ENCODE data around the gene LRRTM4. TPM values are rescaled to one million over a fixed set of nuclear protein-coding genes. Genes with fewer than 3 reads are reported as not detected.

LRRTM4 gene
- total and polyA plus RNA-seq, 2 experiments from 2014 or later = 4.5 to 15.4 TPM

GRCh38 chr2:76730021-76730420, 792.2 kb downstream of the LRRTM4 start:
- Histone ChIP-seq H3K4me1 (ENCODE audit: insufficient read depth) (0 out of 2 replicates have a peak, but pooled peaks cover 3% of the 10 kb centered on the region), H4K20me1 (replicated peaks; ENCODE audit: insufficient read depth) (no peaks in the 10 kb centered on the region), H3F3A (replicated peaks; ENCODE audit: low read depth) (no peaks in the 10 kb centered on the region), H2AFZ (no peak overlapping the region), H3K4me2 (no peak overlapping the region), H3K27me3 (ENCODE audit: insufficient read depth) (no peaks in the 10 kb centered on the region), H3K36me3 (ENCODE audit: insufficient read depth) (no peaks in the 10 kb centered on the region), H3K79me2 (replicated peaks; ENCODE audit: insufficient read depth) (no peaks in the 10 kb centered on the region), H3K9me2 (ENCODE audit: insufficient read depth) (0 out of 2 replicates have a peak, but pooled peaks cover 6% of the 10 kb centered on the region), H3K27ac (ENCODE audit: low read depth) (no peak overlapping the region), H3K4me3 (no peak overlapping the region)
- Mint-ChIP-seq H3K27ac (no peak overlapping the region), H3K4me1 (no peaks in the 10 kb centered on the region), H3K36me3 (ENCODE audit: low read depth) (peaks cover 10% of the 10 kb centered on the region), H3K9me3 (peaks cover 22% of the 10 kb centered on the region), H3K27me3 (ENCODE audit: insufficient read depth, low read depth, poor library complexity) (no peaks in the 10 kb centered on the region), H3K4me3 (no peak overlapping the region)
- ATAC-seq (no peak), DNase-seq (ENCODE audit: low spot score) (no peak)
- no peak for TF ChIP-seq CTCF (conservative IDR thresholded peaks at IDR 0.05; ENCODE audit: low read depth in 2 of 2)
- no peak for TF ChIP-seq ETS1 (IDR thresholded peaks at IDR 0.05)
- no peak for TF ChIP-seq EZH2 (IDR thresholded peaks at IDR 0.05; ENCODE audit: low read depth, unreplicated experiment)
- TF ChIP-seq NANOG (IDR thresholded peaks at IDR 0.05; ENCODE audit: borderline replicate concordance) = no peak
- no peak for TF ChIP-seq JUNB (IDR thresholded peaks at IDR 0.05; ENCODE audit: unreplicated experiment)
- TF ChIP-seq ZNF114 (CRISPR knock-in tag; IDR thresholded peaks at IDR 0.05) = no peak
- TF ChIP-seq, protein P1, sequence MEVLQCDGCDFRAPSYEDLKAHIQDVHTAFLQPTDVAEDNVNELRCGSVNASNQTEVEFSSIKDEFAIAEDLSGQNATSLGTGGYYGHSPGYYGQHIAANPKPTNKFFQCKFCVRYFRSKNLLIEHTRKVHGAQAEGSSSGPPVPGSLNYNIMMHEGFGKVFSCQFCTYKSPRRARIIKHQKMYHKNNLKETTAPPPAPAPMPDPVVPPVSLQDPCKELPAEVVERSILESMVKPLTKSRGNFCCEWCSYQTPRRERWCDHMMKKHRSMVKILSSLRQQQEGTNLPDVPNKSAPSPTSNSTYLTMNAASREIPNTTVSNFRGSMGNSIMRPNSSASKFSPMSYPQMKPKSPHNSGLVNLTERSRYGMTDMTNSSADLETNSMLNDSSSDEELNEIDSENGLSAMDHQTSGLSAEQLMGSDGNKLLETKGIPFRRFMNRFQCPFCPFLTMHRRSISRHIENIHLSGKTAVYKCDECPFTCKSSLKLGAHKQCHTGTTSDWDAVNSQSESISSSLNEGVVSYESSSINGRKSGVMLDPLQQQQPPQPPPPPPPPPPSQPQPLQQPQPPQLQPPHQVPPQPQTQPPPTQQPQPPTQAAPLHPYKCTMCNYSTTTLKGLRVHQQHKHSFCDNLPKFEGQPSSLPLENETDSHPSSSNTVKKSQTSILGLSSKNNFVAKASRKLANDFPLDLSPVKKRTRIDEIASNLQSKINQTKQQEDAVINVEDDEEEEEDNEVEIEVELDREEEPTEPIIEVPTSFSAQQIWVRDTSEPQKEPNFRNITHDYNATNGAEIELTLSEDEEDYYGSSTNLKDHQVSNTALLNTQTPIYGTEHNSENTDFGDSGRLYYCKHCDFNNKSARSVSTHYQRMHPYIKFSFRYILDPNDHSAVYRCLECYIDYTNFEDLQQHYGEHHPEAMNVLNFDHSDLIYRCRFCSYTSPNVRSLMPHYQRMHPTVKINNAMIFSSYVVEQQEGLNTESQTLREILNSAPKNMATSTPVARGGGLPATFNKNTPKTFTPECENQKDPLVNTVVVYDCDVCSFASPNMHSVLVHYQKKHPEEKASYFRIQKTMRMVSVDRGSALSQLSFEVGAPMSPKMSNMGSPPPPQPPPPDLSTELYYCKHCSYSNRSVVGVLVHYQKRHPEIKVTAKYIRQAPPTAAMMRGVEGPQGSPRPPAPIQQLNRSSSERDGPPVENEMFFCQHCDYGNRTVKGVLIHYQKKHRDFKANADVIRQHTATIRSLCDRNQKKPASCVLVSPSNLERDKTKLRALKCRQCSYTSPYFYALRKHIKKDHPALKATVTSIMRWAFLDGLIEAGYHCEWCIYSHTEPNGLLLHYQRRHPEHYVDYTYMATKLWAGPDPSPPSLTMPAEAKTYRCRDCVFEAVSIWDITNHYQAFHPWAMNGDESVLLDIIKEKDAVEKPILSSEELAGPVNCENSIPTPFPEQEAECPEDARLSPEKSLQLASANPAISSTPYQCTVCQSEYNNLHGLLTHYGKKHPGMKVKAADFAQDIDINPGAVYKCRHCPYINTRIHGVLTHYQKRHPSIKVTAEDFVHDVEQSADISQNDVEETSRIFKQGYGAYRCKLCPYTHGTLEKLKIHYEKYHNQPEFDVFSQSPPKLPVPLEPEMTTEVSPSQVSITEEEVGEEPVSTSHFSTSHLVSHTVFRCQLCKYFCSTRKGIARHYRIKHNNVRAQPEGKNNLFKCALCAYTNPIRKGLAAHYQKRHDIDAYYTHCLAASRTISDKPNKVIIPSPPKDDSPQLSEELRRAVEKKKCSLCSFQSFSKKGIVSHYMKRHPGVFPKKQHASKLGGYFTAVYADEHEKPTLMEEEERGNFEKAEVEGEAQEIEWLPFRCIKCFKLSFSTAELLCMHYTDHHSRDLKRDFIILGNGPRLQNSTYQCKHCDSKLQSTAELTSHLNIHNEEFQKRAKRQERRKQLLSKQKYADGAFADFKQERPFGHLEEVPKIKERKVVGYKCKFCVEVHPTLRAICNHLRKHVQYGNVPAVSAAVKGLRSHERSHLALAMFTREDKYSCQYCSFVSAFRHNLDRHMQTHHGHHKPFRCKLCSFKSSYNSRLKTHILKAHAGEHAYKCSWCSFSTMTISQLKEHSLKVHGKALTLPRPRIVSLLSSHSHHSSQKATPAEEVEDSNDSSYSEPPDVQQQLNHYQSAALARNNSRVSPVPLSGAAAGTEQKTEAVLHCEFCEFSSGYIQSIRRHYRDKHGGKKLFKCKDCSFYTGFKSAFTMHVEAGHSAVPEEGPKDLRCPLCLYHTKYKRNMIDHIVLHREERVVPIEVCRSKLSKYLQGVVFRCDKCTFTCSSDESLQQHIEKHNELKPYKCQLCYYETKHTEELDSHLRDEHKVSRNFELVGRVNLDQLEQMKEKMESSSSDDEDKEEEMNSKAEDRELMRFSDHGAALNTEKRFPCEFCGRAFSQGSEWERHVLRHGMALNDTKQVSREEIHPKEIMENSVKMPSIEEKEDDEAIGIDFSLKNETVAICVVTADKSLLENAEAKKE (CRISPR knock-in tag; IDR thresholded peaks at IDR 0.05) = no peak
- TF ChIP-seq, protein P2, sequence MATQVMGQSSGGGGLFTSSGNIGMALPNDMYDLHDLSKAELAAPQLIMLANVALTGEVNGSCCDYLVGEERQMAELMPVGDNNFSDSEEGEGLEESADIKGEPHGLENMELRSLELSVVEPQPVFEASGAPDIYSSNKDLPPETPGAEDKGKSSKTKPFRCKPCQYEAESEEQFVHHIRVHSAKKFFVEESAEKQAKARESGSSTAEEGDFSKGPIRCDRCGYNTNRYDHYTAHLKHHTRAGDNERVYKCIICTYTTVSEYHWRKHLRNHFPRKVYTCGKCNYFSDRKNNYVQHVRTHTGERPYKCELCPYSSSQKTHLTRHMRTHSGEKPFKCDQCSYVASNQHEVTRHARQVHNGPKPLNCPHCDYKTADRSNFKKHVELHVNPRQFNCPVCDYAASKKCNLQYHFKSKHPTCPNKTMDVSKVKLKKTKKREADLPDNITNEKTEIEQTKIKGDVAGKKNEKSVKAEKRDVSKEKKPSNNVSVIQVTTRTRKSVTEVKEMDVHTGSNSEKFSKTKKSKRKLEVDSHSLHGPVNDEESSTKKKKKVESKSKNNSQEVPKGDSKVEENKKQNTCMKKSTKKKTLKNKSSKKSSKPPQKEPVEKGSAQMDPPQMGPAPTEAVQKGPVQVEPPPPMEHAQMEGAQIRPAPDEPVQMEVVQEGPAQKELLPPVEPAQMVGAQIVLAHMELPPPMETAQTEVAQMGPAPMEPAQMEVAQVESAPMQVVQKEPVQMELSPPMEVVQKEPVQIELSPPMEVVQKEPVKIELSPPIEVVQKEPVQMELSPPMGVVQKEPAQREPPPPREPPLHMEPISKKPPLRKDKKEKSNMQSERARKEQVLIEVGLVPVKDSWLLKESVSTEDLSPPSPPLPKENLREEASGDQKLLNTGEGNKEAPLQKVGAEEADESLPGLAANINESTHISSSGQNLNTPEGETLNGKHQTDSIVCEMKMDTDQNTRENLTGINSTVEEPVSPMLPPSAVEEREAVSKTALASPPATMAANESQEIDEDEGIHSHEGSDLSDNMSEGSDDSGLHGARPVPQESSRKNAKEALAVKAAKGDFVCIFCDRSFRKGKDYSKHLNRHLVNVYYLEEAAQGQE (IDR thresholded peaks at IDR 0.05; ENCODE audit: unreplicated experiment) = no peak
- TF ChIP-seq STAT1 (IDR thresholded peaks at IDR 0.05; ENCODE audit: unreplicated experiment) = no peak
- TF ChIP-seq CREB1 (CRISPR knock-in tag; IDR thresholded peaks at IDR 0.05; ENCODE audit: low read depth) = no peak
- TF ChIP-seq EZH2phosphoT487 (IDR thresholded peaks at IDR 0.05; ENCODE audit: unreplicated experiment) = no peak
- TF ChIP-seq ZNF331 (CRISPR knock-in tag; IDR thresholded peaks at IDR 0.05; ENCODE audit: low read depth) = no peak
- TF ChIP-seq POLR2AphosphoS5 (IDR thresholded peaks at IDR 0.05; ENCODE audit: low read depth) = no peak
